Breast epithelium (tissue), 4 donors: ENCODE results near the gene PIGV. TPM values are rescaled to one million over a fixed set of nuclear protein-coding genes. Genes with fewer than 3 reads are reported as not detected.

Source experiments
- DNase-seq, 2 donors: peaks; one replicate each; pipeline ENCODE4 v3.0.0-alpha.2; 2019; ENCODE audit warnings: low spot score in 2 of 2
- H3K27ac ChIP-seq, 2 donors: fragments of 200-600 bp; sonication (generic) in 1 of 2; one replicate each; pipeline ENCODE4 v1.5.1; 2016 to 2019; ENCODE audit warnings: mild to moderate bottlenecking in 1 of 2
- H3K27me3 ChIP-seq, 2 donors: fragments of 200-600 bp; sonication (generic) in 1 of 2; one replicate each; pipeline versions ENCODE4 v1.5.1 to v1.6.0; 2017 to 2019; ENCODE audit warnings: control low read depth in 1 of 2, mild to moderate bottlenecking in 1 of 2
- H3K36me3 ChIP-seq: fragments of 200-600 bp; one replicate; pipeline ENCODE4 v1.5.1; 2019
- H3K4me1 ChIP-seq, 2 donors: fragments of 200-600 bp; sonication (generic); one replicate each; pipeline ENCODE4 v1.5.1; 2016 to 2019; ENCODE audit warnings: control low read depth in 1 of 2
- H3K4me3 ChIP-seq, 3 donors: fragments of 200-600 bp; sonication (generic); 1 replicate in 2 of 3; 2 replicates in 1 of 3; pipeline ENCODE4 v1.5.1; 2016 to 2019; ENCODE audit warnings: mild to moderate bottlenecking in 3 of 3, moderate library complexity in 2 of 3
- H3K9me3 ChIP-seq, 2 donors: fragments of 200-600 bp; sonication (generic) in 1 of 2; one replicate each; pipeline ENCODE4 v1.5.1; 2016 to 2019; ENCODE audit warnings: control low read depth in 1 of 2
- POLR2A ChIP-seq: fragments of 450-650 bp; IDR thresholded peaks from one replicate; pipeline ENCODE4 v1.6.1; 2016; ENCODE audit warnings: antibody characterized with exemption, mild to moderate bottlenecking, moderate library complexity
- POLR2AphosphoS5 ChIP-seq, 3 donors: sonication (generic); formaldehyde crosslinking; IDR thresholded peaks; one replicate each; pipeline ENCODE4 v1.6.1; 2017; ENCODE audit warnings: antibody characterized with exemption in 3 of 3
- intact Hi-C: fragments of 100-400 bp; cut with DNase I; formaldehyde crosslinking; loops from one replicate; pipeline ENCODE4 v1.15.1; 2023; ENCODE audit warnings: low total_unique reads
- total RNA-seq, 3 donors: library from RNA; depleted of rRNA; stranded (reverse); fragments of >200 nt; gene quantifications; one replicate each; pipeline ENCODE4 v1.1.0, GENCODE V29; 2016
- TF ChIP-seq, protein P1 (sequence below), 3 donors: fragments of 450-650 bp; IDR thresholded peaks; one replicate each; pipeline ENCODE4 v1.5.1; 2016 to 2017; ENCODE audit warnings: antibody characterized with exemption in 3 of 3, mild to moderate bottlenecking in 3 of 3, moderate library complexity in 3 of 3

Gene PIGV
- 10 to 100 TPM; 18.7 to 36.8 (median 29.7) TPM for total RNA-seq

DNA sequence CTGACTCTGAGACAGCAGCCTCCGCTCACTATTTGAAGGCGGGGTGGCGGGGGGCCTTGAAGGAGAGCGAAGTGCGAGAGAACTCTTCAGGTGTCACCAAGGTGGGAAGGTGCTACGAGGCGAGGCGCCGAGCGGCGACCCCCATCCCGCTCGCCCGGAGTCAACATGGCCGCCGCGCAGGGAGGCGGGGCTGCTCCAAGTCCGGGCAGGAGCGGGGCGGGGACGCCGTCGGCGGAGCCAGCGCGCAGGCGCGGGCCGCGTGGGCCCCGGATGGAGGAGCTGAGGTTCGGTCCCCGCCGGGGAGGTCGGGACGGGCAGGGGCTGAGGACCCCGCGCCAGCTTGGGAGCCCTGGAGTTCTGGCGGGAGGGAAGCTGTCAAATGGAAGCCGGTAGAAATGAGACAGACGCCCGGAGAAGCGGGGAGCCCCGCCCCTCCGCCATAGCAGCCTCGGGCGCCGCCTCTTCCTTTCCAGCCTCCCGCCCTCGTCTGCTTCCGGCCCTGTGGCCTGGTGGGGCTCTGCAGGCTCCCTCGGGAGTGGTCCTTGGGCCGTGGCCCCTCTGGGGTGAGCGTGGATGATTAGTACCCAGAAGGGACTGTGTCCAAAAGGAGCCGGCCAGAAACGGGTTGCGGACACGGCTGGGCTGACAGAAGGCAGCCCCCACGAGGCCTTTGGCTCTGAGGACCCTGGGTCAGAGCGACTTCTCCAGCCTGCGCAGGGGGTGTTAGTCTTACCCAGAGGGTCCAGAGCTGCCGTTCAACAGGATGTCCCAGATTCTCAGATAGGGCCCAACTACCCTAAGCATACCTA, at the start of gene PIGV:
PIGV (plus strand) TSS at position 245 of the 809 bp plus-strand sequence. CDS start 2,866 bp downstream, outside the sequence.
- intact Hi-C loops = loop anchor here (2.0 to 5.0 kb wide), 2 partner anchors 91 to 185 kb away; partner anchors contain the start of gene ARID1A
- Histone ChIP-seq H3K4me1 (peaks cover 7 to 8% of the 10 kb centered on the region in 2 donors), H3K4me3 (peak within 1 kb of the TSS; percentile 62 to 79 (median 74)), H3K27me3 (no peaks in the 10 kb centered on the region), H3K9me3 (no peaks in the 10 kb centered on the region), H3K27ac (peak within 1 kb of the TSS; percentile 98 to 99), H3K36me3 (no peaks in the 10 kb centered on the region)
- peak; percentile 84 to 87 for DNase-seq
- TF ChIP-seq POLR2AphosphoS5 (IDR thresholded peaks at IDR 0.05) (peak; percentile 30 to 78 (median 58)), POLR2A (peak; percentile 37)
- TF ChIP-seq, protein P1, sequence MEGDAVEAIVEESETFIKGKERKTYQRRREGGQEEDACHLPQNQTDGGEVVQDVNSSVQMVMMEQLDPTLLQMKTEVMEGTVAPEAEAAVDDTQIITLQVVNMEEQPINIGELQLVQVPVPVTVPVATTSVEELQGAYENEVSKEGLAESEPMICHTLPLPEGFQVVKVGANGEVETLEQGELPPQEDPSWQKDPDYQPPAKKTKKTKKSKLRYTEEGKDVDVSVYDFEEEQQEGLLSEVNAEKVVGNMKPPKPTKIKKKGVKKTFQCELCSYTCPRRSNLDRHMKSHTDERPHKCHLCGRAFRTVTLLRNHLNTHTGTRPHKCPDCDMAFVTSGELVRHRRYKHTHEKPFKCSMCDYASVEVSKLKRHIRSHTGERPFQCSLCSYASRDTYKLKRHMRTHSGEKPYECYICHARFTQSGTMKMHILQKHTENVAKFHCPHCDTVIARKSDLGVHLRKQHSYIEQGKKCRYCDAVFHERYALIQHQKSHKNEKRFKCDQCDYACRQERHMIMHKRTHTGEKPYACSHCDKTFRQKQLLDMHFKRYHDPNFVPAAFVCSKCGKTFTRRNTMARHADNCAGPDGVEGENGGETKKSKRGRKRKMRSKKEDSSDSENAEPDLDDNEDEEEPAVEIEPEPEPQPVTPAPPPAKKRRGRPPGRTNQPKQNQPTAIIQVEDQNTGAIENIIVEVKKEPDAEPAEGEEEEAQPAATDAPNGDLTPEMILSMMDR (IDR thresholded peaks at IDR 0.05) = peak; percentile 45 to 65 (median 49)

GRCh38 chr1:26739329-26739914, 48.3 kb upstream of the PIGV start:
- no peak for DNase-seq
- no peaks in the 10 kb centered on the region for H3K36me3 ChIP-seq
- no peak overlapping the region for H3K4me3 ChIP-seq
- H3K27ac ChIP-seq = no peak overlapping the region
- no peaks in the 10 kb centered on the region for H3K27me3 ChIP-seq
- peaks cover 3 to 4% of the 10 kb centered on the region in 2 donors for H3K4me1 ChIP-seq
- TF ChIP-seq, protein P1 (IDR thresholded peaks at IDR 0.05) = no peak
- TF ChIP-seq POLR2A (no peak), POLR2AphosphoS5 (IDR thresholded peaks at IDR 0.05) (no peak)
- H3K9me3 ChIP-seq = no peaks in the 10 kb centered on the region
- intact Hi-C loops = no loop called here

DNA sequence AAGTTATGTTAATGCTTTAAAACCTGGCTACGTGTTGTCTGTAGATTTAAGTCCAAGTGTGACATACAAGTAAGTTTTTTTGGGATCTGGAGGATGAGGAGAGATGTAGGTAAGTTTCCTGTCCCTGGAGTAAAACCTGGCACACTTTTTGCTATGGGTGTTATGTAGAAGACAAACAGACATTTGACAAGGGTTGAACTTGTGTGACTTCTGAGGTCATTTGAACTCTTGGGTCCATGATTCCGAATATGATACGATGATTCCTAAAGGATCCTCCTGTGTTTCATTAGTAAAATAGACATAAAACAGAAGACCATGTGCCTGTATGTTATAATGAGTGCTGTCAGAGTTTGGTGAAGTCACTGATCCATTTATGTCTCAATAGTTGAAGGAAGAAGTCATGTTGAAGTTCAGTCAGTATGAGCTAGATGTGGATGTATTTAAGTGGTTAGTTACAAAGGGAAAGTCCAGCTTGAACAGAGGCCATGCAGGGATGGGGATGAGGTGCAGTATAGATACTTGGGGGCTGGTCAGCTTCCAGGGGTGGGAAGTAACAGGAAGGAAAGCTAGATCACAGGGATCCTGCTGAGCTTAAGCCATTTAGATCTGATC, 47.6 kb upstream of the PIGV start:
- Histone ChIP-seq H3K4me1 (peaks cover 0 to 4% of the 10 kb centered on the region in 2 donors), H3K27ac (no peak overlapping the region), H3K9me3 (no peaks in the 10 kb centered on the region), H3K36me3 (no peaks in the 10 kb centered on the region), H3K27me3 (no peaks in the 10 kb centered on the region), H3K4me3 (no peak overlapping the region)
- no peak for TF ChIP-seq POLR2A
- TF ChIP-seq, protein P1 (IDR thresholded peaks at IDR 0.05) = no peak
- no peak for TF ChIP-seq POLR2AphosphoS5 (IDR thresholded peaks at IDR 0.05)
- DNase-seq = no peak
- intact Hi-C loops = no loop called here

DNA sequence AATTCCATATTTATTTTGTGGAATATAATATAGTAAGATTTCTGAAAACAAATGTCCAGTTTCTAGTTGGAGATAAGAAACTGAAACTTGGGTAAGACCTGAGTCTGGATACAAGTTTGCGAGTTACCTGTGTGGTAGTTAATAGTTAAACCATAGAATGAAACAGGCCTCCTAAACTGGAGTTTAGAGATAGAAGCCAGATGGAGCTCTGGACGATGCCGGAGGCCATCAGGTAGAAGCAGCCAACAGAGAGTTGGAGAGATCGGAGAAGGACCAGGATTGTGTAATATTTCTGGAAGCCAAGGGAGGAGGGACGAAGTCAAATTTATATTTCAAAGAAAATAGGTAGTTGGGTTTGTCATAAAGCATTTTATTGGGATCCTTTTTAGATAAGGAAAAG, 46.8 kb upstream of the PIGV start:
- no peak for TF ChIP-seq POLR2A
- TF ChIP-seq, protein P1 (IDR thresholded peaks at IDR 0.05) = no peak
- TF ChIP-seq POLR2AphosphoS5 (IDR thresholded peaks at IDR 0.05) = no peak
- intact Hi-C loops = no loop called here
- Histone ChIP-seq H3K9me3 (no peaks in the 10 kb centered on the region), H3K36me3 (no peaks in the 10 kb centered on the region), H3K27me3 (no peaks in the 10 kb centered on the region), H3K4me1 (peaks cover 0 to 4% of the 10 kb centered on the region in 2 donors), H3K27ac (peak overlapping the region in 1 of 2 donors; percentile 19), H3K4me3 (no peak overlapping the region)
- DNase-seq = no peak
